Type B pancreatic cell (in vitro differentiated cells): ENCODE measurements around the gene DNAJB5. TPM values are rescaled to one million over a fixed set of nuclear protein-coding genes. Genes with fewer than 3 reads are reported as not detected.

Source experiments
- DNase-seq: peaks from one replicate; pipeline ENCODE4 v3.0.0; 2021; ENCODE audit warnings: mixed read lengths; ENCODE audit not compliant: unreplicated experiment; ENCODE audit errors: extremely low spot score
- H3K27ac Mint-ChIP-seq: 2 replicates; pipeline ENCODE4 v1.8.0; 2021; ENCODE audit warnings: mild to moderate bottlenecking, mixed read lengths
- H3K27me3 Mint-ChIP-seq: 2 replicates; pipeline ENCODE4 v1.8.0; 2021; ENCODE audit warnings: mixed read lengths
- H3K36me3 Mint-ChIP-seq: 2 replicates; pipeline ENCODE4 v1.8.0; 2021; ENCODE audit warnings: mixed read lengths
- H3K4me1 Mint-ChIP-seq: one replicate; pipeline ENCODE4 v1.8.0; 2021; ENCODE audit warnings: mixed read lengths; ENCODE audit not compliant: unreplicated experiment
- H3K4me3 Mint-ChIP-seq: 2 replicates; pipeline ENCODE4 v1.8.0; 2021; ENCODE audit warnings: mild to moderate bottlenecking, mixed read lengths
- H3K9me3 Mint-ChIP-seq: 2 replicates; pipeline ENCODE4 v1.8.0; 2021; ENCODE audit warnings: mixed read lengths
- CTCF ChIP-seq: fragments of 200-600 bp; sonication (generic); conservative IDR thresholded peaks from 2 replicates; pipeline ENCODE4 v1.5.0; 2021; ENCODE audit warnings: antibody characterized with exemption, mild to moderate bottlenecking
- total RNA-seq: library from RNA; stranded (reverse); gene quantifications from 2 replicates; pipeline ENCODE4 v1.2.1, GENCODE V29; 2021; ENCODE audit warnings: low replicate concordance

DNAJB5 gene
- total RNA-seq, 1 donor from 2014 or later, result 12.2 TPM

DNA sequence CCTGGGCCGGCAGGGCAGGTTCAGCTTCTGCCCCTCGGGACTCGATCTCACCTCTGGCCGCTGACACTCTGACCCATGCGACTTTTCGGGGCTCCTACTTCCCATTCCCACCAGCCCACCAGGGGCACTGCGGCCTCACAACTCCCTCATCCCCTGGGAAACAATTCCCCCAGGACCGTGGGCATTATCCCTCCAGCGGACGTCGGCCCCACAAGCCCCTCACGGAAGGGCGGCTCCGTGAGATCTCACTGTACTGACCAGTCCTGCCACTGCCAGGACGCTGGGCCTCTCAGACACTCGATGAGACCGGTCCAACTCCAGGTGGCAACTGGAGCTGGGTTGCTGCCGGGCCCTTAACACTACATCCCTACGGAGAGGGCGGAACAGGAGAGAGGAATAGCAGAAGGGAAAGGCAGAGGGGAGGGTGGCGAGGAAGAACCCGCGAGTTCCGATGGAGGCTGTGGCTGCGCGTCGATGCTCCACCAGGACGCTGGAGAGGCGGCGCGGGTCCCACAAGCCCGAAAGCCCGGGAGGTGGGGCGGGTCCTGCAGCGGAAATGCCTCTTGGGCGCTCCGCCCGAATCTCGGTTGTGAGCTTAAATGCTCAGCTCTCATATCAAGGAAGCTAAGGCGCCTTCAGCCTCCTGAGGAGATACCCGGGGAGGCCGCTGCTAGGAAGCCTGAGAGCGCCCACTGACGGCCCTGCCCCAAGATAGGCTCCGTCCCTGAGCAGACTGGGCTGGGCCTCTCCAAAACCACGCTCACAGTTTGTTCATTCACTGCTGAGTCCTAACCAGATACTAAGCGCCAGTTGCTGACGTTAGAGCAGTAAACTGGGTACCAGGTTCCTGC, 46.5 kb downstream of the DNAJB5 start:
- H3K27me3 Mint-ChIP-seq, result no peaks in the 10 kb centered on the region
- H3K4me1 Mint-ChIP-seq, result no peaks in the 10 kb centered on the region
- peaks cover 6% of the 10 kb centered on the region for H3K36me3 Mint-ChIP-seq
- H3K4me3 Mint-ChIP-seq, result no peak overlapping the region
- DNase-seq, result no peak
- H3K27ac Mint-ChIP-seq, result no peak overlapping the region
- H3K9me3 Mint-ChIP-seq, result no peaks in the 10 kb centered on the region
- TF ChIP-seq CTCF, result no peak

GRCh38 chr9:35042081-35042604, 52.6 kb downstream of the DNAJB5 start:
- DNase-seq, result no peak
- H3K9me3 Mint-ChIP-seq, result no peaks in the 10 kb centered on the region
- peak overlapping the region; percentile 23 for H3K27ac Mint-ChIP-seq
- peaks cover 19% of the 10 kb centered on the region for H3K36me3 Mint-ChIP-seq
- peaks cover 7% of the 10 kb centered on the region for H3K4me1 Mint-ChIP-seq
- no peaks in the 10 kb centered on the region for H3K27me3 Mint-ChIP-seq
- no peak overlapping the region for H3K4me3 Mint-ChIP-seq
- TF ChIP-seq CTCF, result no peak

DNA sequence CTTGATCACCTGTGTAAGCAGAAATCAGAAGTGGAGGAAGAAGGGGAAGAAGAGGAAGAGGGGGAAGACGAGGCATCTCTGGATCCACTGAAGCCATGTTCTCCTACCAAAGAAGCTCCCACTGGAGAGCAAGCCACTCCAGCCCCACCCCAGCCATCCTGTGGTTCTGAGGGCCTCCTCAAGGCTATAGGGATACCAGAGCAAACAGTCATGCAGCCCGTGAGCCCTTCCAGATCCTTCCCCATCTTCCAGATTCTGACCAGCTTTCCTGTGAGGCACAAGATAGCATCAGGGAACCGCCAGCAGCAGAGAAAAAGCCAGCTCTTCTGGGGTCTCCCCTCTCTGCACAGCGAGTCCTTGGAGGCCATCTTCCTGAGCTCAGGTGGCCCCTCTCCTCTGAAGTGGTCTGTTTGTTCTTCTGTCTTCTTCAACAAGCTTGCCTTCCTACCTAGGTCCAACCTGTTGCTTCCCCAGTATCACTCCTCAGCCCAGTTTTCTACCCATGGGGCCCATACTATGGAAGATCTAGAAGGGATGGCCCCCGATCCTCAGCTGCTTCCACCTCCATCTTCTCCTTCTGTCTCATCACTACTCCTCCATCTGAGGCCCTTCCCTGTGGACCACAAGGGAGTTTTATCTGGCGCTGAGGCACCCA, 53.5 kb downstream of the DNAJB5 start:
- no peak overlapping the region for H3K4me3 Mint-ChIP-seq
- H3K27me3 Mint-ChIP-seq, result no peaks in the 10 kb centered on the region
- no peak for TF ChIP-seq CTCF
- no peaks in the 10 kb centered on the region for H3K9me3 Mint-ChIP-seq
- H3K4me1 Mint-ChIP-seq, result peaks cover 7% of the 10 kb centered on the region
- H3K36me3 Mint-ChIP-seq, result peaks cover 20% of the 10 kb centered on the region
- DNase-seq, result no peak
- H3K27ac Mint-ChIP-seq, result no peak overlapping the region

GRCh38 chr9:35044071-35044470, 54.5 kb downstream of the DNAJB5 start:
- no peaks in the 10 kb centered on the region for H3K9me3 Mint-ChIP-seq
- H3K27ac Mint-ChIP-seq, result no peak overlapping the region
- peaks cover 7% of the 10 kb centered on the region for H3K4me1 Mint-ChIP-seq
- no peak for TF ChIP-seq CTCF
- H3K27me3 Mint-ChIP-seq, result no peaks in the 10 kb centered on the region
- H3K36me3 Mint-ChIP-seq, result peaks cover 30% of the 10 kb centered on the region
- DNase-seq, result no peak
- H3K4me3 Mint-ChIP-seq, result no peak overlapping the region

Other genes with a start within 250 kb of the DNAJB5 start
- gene PHF24, start 31.5 kb upstream of the DNAJB5 start, total RNA-seq, result 0.19 and 0.88 TPM in 2 replicates
- 258 and 285 TPM in 2 replicates for gene VCP, start 82.9 kb downstream of the DNAJB5 start, total RNA-seq
- gene FANCG, start 90.2 kb downstream of the DNAJB5 start, total RNA-seq, result 33.9 and 72.6 TPM in 2 replicates
- gene PIGO, start 106.8 kb downstream of the DNAJB5 start, total RNA-seq, result 24.6 and 28.1 TPM in 2 replicates
- 115 and 149 TPM in 2 replicates for gene STOML2, start 113.4 kb downstream of the DNAJB5 start, total RNA-seq
- 15.6 and 23.3 TPM in 2 replicates for gene ATOSB, start 126.1 kb downstream of the DNAJB5 start, total RNA-seq
- gene UNC13B, start 172.3 kb downstream of the DNAJB5 start, total RNA-seq, result 48.9 and 62.1 TPM in 2 replicates